ENCODE data around the gene VPS41.
A peak's percentile ranks its signal among the peaks of the same experiment; 100 is the strongest.
"Not testable (repeated sequence)": the region's sequence is repeated elsewhere in the genome, so short reads cannot be mapped to it uniquely, and the experiment has no call there.

The VPS41 gene

DNA sequence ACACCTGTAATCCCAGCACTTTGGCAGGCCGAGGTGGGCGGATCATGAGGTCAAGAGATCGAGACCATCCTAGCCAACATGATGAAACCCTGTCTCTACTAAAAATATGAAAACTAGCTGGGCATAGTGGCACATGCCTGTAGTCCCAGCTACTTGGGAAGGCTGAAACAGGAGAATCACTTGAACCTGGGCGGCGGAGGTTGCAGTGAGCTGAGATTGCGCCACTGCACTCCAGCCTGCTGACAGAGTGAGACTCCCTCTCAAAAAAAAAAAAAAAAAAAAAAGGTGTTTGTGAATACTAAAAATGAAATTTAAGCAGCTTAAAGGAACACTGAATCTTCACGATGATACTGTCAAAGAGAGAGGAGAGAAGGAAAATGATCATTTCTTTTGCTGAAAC is 54.0 kb downstream of the VPS41 start:
- not testable (repeated sequence) for DNase-seq (ENCODE audit: low read depth)

DNA sequence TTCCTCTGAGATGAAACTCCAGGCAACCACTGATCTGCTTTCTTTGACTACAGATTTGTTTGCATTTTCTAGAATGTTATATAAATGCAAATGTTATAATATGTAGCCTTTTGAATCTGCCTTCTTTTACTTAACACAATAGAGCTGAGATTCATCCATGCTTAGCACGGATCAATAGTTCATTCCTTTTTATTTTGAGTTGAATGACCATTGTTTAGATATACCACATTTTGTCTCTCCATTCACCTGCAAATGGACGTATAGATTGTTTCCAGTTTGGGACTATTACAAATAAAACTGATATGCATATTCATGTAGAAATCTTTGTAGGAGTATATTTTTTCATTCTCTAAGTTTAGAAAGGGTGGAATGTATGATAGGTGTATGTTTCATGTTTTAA is 57.7 kb downstream of the VPS41 start:
- DNase-seq (ENCODE audit: low read depth): no peak

DNA sequence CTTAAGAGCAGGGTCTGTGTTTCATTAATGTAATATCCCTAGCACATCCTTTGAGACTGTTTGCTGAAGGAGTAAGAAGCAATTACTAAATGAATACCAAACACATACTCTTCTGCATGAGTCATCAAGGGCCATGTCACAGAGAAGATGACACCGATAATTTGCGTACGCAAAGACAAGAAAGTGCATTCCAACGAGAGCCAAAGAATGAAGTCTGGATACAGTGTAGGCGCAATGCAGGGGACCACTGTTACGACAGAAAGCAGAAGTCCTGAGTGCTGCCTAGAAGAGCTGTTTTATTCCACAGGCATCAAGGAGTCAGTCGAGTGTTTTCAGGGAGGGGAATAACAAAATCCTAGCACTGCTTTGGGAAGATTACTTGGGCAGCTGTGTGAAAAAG is 62.7 kb downstream of the VPS41 start:
- peak; percentile 61 for DNase-seq (ENCODE audit: low read depth)

DNA sequence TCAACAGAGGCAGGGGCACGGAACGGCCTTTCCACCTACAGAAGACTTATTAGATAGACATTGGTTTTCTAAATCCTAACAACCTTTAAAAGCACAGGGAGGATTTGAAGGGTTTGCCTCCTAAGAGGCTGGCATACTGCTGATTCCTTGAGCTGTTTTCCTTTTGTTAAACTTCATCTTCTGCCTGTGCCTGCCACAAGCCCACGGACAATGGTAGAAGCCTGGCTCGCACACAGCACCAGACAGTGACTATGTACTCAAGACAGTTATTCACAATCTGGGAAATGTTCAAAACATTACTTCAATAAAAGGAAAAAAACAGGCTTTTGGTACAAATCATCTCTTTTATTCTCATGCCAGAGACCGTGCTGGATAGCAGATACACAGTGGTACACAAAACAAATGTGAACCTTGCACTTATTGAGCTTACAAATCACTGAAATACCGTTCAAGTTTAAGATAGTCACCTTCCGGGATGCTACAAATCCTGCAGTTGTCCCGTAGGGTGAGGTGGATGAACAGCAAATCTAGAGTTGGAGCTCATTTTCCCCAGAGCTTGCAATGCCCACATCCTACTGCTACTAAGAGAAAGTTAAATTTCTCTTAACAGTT is 63.9 kb downstream of the VPS41 start:
- no peak for DNase-seq (ENCODE audit: low read depth)

DNA sequence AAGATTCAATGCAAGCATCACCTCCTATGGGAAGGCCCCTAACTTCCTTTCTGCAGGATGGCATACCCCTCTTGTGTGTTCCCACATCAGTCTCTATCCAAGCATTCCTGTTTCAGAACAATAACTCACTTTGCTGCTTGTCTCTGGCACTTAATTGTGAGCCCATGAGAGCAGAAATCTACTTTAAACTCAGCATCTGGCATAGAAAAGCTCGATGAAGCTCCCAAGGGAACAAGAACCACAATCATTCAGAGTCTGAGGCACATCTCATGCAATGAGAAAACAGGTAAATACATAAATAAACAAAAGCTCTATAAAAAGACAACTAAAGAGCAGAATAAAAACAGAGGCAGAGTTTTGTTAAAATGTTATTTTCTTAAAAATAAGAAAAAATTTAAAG is 66.2 kb downstream of the VPS41 start:
- DNase-seq (ENCODE audit: low read depth): no peak

DNA sequence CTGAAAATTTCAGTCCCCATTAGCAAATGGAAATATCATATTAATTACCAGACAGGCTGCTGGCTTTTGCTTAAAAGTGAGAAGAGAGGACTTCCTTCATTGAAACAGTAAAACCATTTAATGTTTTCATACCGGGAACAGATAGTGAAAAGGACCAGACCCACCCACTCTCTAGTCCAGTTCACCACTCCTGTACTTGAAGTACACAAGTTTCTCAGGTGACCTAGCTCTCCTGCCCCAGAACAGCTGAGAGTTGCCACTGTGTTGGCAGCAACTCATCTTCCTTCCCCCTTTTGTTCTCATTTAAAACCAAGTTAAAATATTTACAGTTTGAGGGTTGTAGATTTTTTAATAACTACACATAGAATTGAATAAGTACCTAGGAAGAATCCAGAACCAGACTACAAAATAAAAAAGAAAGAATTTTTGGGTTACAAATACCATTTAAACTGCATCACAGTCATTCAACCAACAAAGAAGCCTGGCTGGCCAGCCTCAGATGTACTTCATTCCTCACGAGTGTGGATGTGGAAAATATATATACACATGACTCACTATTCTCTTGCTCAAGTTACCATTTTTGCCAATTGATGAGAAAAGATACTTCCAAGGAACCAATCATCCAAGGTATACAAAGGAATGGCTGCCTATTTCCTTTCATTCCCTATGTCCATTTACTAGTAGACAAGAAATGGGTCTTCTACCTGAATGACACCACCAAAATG is 68.1 kb downstream of the VPS41 start:
- peak; percentile 77 for DNase-seq (ENCODE audit: low read depth)

DNA sequence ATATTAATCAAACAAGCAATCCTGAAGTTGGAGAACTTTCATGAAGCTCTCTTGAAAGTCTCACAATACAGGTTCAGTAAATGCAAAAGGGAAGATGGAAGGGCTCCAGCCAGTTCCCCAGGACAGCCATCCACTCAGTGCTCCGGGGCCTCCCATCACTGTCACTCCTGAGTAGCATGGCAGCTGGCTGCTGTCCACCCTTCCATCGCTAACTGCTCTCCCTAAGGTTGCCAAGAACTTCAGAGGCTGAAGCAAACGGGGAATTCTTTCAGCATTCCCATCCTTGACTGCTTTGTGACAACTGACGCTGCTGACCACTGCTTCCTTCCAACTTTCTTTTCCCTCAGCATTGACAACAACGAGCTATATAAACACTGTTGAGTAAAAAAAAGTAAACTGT is 69.1 kb downstream of the VPS41 start:
- no peak for DNase-seq (ENCODE audit: low read depth)

DNA sequence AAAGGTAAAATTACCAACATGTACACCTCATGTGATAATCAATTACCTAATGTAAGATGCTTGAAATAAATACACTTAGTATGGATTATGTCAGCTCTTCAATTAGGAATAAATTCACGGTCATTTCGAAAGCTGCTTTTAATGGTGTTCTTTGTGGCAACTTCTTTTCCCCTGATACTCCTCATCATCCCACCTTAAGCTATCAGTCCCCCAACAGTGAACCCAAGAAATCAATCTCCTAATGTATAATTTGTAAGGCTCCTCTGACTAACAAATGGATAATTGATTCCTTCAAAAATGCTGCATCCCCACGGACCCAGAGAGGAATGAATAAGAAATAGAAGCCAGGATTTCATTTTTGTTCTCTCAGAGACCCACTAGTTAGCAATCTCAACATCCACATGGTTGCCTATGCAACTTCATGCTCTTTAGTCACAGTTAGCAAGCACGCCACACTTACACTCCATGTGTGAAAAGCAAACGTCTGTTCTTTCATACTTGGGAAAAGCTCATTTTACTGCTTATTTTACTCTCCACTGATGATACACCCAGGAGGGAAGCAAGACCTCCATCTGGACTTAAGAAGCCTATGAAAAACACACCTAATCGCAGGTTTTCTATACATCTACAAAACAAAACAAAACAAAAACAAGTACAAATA is 70.1 kb downstream of the VPS41 start:
- DNase-seq (ENCODE audit: low read depth): no peak

DNA sequence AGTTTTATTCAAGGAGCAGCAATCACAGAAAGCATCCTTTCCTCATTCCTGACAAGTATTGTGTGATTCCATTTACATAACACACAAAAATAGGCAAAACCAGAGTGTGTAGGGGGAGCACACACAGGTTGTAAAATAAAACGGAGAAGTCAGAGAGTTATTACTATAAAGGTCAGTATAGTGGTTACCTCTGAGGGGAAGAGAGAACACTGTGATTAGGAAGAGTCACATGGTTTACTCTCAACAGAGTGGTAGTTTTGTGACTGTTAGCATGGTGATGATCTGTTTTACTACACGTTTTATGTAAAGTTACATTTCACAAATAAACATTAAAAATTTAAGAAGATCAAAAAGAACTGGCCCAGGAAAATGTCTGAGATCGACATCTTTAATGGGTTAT is 74.6 kb downstream of the VPS41 start:
- DNase-seq (ENCODE audit: low read depth): no peak

DNA sequence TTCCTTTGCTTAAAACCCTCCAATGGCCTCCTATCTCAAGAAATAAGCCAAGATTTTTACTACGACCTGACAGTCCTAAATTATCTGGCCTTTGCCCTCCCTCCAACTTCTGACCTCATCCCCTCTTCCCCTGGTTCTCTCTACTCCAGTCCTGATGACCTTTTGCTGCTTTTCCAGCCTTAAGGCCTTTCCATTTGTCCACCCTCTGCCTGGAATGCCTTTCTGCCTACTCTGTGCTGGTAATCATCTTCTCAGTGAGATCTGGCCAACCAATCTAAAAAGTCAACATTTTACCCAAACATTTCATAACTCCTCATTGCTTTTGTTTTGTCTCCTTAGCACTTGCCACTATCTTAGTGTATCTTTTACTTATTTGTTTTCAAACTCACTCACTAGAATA is 75.7 kb downstream of the VPS41 start:
- DNase-seq (ENCODE audit: low read depth): no peak

DNA sequence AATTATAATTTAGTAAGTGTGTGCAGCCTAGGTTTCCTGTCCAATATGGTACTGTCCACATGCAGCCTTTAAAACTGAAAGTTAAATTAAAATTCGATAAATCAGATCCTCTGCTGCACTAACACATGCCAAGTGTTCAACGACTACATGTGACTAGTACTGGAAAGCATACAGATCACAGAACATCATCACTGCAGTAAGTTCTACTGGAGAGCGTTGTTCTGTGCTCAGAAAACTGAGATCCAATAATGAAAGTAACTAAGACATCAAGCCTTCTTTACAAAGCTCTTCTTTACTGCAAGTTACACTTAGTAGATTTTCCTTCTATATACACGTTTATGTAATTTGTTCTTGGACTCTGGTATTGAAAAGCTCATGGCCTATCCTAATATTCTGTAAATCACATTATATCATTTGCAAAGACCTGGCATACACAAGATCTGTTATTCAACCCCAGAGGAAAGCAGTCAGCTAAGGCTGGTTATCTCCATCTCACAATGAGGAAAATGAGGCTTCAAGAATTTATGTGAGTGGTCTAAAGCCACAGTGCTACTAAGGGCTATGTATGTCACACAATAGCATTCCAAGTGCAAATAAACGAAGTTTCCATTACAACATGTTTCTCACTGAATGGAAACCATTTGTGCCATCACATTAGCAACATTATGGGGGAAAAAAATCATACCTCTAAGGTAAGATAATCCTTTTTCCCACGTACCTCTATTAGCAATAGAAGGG is 77.6 kb downstream of the VPS41 start:
- no peak for DNase-seq (ENCODE audit: low read depth)

DNA sequence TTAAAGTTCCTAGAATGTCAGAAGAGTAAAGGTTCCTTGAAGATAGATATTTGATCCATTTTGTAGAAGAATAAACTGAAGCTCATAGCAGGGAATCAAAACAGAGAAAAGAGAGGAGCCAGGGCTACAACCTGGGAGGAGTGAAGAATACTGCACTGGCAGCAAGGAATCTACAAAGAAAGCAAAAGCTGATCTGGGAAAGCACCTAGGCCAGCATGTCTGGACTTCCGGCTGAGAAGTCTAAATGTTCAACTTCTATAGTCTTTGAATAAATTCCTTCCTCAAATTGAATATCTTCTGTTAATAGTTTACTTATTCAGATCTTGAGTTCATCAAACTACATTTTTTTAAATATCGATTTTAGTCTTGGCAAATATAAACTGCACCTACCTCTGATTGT is 78.2 kb downstream of the VPS41 start:
- DNase-seq (ENCODE audit: low read depth): no peak

DNA sequence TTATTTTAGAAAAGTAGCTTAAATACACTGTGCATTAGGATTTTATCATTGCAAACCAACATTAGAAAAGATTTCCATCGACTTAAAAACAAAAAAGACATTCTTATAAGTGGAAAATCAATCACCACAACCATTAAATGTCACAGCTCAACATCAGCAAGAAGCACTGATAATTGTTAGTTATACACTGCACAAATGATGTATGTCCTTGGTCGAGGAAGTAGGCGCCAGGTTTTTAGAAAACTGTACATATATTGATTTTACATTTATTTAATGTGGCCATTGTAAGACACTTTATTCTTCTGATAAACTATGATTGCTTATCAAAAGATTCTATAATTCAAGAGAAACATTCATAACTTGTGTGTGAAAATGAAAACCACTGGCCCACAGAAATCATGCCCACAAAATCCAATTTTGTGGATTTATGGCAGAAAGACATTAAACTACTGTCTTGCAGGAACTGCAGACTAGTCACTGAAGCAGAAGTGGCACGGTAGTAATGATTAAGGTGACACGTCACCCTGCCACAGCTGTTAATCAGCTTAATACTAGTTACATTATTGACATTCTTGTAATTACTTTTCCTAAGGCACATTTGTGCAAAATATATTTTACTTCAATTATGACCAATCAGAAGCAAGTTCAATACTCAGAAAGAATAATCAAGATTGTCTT is 79.4 kb downstream of the VPS41 start:
- no peak for DNase-seq (ENCODE audit: low read depth)

DNA sequence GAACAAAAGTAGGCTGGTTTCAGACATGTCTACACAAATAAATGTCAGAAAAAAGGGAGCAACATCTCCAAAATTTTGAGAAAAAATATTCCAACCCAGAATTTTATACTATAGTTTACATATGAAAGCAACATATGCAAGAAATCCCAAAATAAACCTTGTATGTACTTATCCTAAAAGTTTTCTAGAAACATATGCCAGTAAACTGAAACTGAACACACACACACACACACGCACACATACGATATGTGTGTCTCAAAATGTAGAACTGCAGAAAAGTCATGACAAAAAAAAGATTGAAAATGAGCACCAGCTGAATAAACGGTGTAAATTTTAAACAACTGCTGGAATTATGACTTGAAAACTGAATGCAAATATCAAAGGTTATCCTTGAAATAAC is 81.0 kb downstream of the VPS41 start:
- no peak for DNase-seq (ENCODE audit: low read depth)

DNA sequence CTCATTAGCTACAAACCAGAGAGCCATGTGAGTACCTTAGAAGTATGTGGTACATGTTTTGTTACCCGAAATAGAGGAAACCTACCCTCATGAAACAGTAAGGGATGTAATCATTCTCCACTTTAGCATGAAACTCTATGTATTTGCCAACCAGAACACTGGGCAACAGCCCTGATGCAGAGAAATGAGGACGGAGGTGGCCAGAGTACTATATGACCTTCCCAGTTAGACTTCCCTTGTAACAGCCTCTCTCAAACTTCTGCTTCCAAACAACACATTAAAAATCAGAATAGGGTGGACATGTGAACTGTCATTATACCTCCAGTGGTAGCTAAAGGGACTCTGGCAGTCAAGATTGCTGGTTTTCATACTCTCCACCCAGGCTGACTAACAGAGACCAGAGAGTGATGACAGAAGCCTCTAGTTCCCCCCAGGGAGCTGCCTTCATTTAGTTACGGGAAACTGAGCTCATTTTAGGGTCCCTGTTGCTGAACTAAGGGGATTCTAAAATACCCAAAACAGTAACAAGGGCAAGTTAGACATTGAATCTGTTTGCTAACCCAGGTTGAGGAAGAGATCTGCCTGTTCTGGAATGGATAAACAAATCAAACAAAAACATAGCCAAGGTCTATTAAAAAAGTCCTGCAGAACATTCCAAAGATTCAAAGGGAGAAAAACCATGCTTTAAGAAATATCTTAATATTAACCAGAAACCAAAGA is 83.1 kb downstream of the VPS41 start:
- no peak for DNase-seq (ENCODE audit: low read depth)

DNA sequence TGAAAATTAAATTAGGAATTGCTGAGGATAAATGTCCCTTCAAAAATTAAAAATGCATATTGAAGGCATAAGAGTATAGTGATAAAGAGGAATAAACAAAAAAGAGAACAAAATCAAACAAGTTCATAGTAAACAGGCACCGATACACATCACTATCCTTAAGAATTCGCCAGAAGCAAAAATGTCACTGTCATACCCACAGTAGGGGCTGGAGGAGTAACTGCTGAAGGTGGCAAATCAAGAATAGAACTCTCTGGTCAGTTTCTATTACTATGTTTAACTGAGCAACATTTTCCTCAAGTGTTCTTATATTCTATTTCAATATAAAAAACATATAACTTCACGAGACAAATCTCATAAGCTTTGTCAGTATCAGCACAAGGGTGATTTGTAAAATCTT is 84.0 kb downstream of the VPS41 start:
- DNase-seq (ENCODE audit: low read depth): no peak

DNA sequence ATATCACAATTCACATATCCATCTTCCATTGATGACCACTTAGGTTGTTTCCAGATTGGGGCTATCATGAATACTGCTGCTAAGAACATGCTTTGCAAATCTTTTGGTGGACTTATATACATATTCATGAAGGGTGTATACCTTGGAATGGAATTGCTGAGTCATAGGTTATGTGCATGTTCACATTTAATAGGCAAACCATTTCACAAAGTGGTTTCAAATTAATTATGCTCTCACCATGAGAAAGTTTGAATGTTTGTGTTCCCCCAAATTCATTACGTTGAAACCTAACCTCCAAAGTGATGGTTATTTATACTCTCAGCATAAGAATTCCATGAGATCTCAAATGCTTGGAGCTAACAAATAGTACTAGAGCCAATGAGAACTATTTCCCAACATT is 86.4 kb downstream of the VPS41 start:
- DNase-seq (ENCODE audit: low read depth): no peak

DNA sequence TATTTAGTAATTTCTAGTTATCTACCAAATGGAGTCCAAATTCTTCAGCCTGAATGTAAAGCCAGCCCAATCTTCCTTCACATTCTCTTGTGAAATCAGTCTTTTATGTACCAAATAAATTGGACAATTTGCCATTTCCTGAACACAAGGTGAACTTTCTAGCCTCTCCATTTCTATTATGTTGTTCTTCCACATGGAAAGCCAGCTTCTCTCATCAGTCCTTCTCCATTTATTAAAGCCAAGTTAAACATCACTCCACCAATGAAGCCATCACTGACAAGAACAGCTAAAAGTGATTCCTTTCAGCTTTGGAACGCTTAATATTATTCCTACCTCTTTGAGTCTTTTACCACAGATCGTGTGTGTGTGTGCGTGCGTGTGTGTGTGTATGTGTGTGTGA is 88.4 kb downstream of the VPS41 start:
- DNase-seq (ENCODE audit: low read depth): no peak

DNA sequence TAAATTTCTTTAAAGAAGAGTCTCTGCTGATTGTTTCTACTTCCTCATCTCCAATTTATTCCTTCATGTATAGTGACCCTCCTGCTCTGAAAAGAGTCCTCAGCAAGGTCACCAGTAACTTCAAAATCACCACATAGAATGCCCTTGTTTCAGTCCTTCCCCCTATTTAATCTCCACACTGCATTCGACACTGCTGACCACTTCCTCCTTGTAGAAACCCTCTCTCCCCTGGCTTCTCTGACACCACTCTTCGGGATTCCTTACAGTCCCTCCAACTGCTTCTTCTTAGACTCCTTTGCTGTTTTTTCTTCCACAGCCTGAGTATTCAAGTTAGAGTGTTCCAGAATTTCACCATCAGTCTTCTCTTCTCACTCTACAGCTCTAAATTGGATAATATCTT is 89.5 kb downstream of the VPS41 start:
- DNase-seq (ENCODE audit: low read depth): no peak

DNA sequence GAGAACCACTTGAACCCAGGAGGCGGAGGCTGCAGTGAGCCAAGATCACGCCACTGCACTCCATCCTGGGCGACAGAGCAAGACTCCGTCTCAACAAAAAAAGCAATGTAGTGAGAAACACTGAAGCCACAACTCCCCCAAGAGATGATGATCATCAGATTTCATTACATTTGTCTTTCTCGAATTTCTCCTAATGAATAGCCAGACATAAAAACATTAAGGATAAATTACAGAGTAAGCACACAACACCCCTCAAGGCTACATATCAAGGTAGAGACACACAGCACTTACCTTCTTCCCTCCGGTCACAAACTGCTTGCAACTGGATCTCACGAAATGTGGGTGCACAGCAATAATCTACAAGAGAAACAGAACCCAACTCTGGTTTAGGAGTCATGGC is 91.5 kb downstream of the VPS41 start:
- no peak for DNase-seq (ENCODE audit: low read depth)

DNA sequence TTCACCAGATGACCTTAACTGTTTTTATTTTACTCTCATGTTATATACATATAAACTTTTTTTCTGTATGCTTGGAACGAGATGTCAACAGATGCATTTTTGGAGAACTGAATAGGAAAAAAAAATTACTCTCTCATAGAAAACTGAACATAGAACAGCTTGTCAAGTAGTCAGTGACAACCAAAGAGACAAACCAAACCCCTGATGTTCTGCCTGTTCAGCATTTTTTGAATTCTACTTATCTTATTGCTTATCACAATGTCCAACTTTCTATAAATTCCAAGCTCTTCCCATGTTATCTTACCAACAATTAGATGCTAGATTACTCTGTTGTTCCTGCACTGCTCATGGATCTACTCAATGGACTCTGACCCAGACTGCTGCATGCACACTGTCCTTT is 95.2 kb downstream of the VPS41 start:
- DNase-seq (ENCODE audit: low read depth): no peak

DNA sequence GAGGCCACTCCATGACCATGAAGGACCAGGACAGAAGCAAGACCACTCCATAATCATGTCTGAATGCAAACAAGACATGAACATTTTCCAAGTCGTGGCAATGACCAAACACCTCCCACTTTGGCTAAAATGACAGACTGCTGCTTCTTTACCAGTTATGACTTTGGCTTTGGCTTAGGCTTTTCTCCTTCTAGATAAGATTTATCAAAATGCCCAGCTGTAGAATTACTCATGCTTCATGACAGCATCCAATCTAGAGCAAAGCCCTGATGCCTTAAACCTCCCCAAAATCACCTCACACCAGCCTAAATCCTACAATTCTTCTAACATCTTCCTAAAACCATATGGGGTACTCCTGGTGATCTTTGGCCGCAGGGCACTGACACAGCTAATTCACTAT is 102.1 kb downstream of the VPS41 start:
- no peak for DNase-seq (ENCODE audit: low read depth)
